Measurements from ENCODE around the gene LHX1. TPM values are rescaled to one million over a fixed set of nuclear protein-coding genes. Genes with fewer than 3 reads are reported as not detected.

LHX1 gene
- polyA plus RNA-seq, 3 donors: not detected

DNA sequence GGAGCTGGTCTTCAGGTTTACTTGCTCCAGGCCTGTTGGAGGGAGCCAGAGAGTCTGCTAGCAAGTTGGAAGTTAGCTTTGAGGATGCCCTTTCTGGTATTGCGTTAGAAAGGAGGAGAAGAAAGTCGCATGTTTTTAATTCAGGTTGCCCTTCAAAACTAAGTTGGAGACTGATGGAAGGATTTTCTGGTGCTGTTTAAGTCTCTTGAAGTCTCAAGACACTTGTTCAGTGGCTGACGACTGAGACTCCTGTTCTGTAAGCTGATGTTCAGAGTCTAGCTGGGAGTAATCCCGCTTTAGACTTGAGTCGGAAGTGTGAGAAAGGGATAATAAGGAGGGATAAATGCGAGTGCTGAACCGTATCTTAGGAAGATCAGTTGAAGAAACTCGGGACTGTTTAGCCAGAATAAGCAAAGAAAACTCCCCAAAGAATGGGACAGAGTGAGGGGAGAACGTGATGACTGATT is 12.2 kb downstream of the LHX1 start:
- Histone ChIP-seq H3K4me2 (replicated peaks; ENCODE audit: extremely low read depth, low read length, poor library complexity, severe bottlenecking) (peak overlapping the region; percentile 81), H4K20me1 (ENCODE audit: insufficient read depth, low read length) (peaks cover 44% of the 10 kb centered on the region), H3K9me3 (replicated peaks in 1 of 2; ENCODE audit: control insufficient read depth in 1 of 2, insufficient read depth in 1 of 2, low read length in 2 of 2) (peaks cover 0 to 18% of the 10 kb centered on the region in 2 donors), H3K9ac (ENCODE audit: insufficient read depth, low read length, poor library complexity, severe bottlenecking) (peak overlapping the region; percentile 92), H2AFZ (ENCODE audit: insufficient read depth, low read depth, low read length, poor library complexity, severe bottlenecking) (peak overlapping the region; percentile 94), H3K4me1 (ENCODE audit: control insufficient read depth in 1 of 2, insufficient read depth in 2 of 2, low read length in 2 of 2) (peaks cover 17 to 24% of the 10 kb centered on the region in 2 donors), H3K36me3 (replicated peaks in 1 of 2; ENCODE audit: control insufficient read depth in 1 of 2, insufficient read depth in 2 of 2, low read length in 2 of 2) (peaks cover 31 to 43% of the 10 kb centered on the region in 2 donors), H3K27ac (ENCODE audit: low read depth in 1 of 2, low read length in 2 of 2) (peak overlapping the region; percentile 80 to 91), H3K27me3 (ENCODE audit: control insufficient read depth in 2 of 2, insufficient read depth in 2 of 2, low read length in 2 of 2) (peaks cover 34 to 37% of the 10 kb centered on the region in 2 donors), H3K79me2 (ENCODE audit: insufficient read depth, low read length) (peaks cover 43% of the 10 kb centered on the region), H3K4me3 (replicated peaks in 1 of 3; ENCODE audit: low read depth in 2 of 3, low read length in 3 of 3) (peak overlapping the region; percentile 71 to 87 (median 83))
- Mint-ChIP-seq H3K4me1 (peaks cover 41% of the 10 kb centered on the region), H3K27ac (peak overlapping the region; percentile 78 to 98 (median 92)), H3K4me3 (peak overlapping the region; percentile 95 to 99), H3K9me3 (peaks cover 0 to 22% (median 1%) of the 10 kb centered on the region in 7 donors), H3K27me3 (ENCODE audit: low read depth in 3 of 3) (peaks cover 33 to 36% (median 33%) of the 10 kb centered on the region in 3 donors), H3K36me3 (peaks cover 41 to 45% of the 10 kb centered on the region in 2 donors)
- DNase-seq: no peak
- WGBS (ENCODE audit: insufficient coverage): 25% methylated on average over 7 of the region's 9 CpGs
- TF ChIP-seq, protein P1, sequence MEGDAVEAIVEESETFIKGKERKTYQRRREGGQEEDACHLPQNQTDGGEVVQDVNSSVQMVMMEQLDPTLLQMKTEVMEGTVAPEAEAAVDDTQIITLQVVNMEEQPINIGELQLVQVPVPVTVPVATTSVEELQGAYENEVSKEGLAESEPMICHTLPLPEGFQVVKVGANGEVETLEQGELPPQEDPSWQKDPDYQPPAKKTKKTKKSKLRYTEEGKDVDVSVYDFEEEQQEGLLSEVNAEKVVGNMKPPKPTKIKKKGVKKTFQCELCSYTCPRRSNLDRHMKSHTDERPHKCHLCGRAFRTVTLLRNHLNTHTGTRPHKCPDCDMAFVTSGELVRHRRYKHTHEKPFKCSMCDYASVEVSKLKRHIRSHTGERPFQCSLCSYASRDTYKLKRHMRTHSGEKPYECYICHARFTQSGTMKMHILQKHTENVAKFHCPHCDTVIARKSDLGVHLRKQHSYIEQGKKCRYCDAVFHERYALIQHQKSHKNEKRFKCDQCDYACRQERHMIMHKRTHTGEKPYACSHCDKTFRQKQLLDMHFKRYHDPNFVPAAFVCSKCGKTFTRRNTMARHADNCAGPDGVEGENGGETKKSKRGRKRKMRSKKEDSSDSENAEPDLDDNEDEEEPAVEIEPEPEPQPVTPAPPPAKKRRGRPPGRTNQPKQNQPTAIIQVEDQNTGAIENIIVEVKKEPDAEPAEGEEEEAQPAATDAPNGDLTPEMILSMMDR (IDR thresholded peaks at IDR 0.05): no peak
- intact Hi-C loops (cut with micrococcal nuclease): loop anchor here in 1 of 2 donors (10.0 kb wide), 1 partner anchor 345 kb away; the partner anchor contains the start of gene MRM1

DNA sequence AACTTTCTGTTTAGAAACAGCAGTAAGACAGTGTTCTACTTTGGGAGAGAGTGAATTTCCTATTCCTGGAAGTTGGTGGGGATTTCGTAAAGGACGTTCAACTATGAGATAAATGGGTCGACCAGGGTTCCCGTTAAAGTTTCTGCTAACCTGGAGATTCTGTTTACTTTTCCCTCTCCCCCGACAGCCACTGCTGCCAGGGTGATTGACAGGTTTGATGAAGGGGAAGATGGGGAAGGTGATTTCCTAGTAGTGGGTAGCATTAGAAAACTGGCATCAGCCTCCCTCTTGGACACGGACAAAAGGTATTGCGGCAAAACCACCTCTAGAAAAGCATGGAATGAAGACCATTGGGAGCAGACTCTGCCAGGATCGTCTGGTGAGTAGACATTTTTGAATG is 12.8 kb downstream of the LHX1 start:
- Histone ChIP-seq H3K27me3 (ENCODE audit: control insufficient read depth in 2 of 2, insufficient read depth in 2 of 2, low read length in 2 of 2) (peaks cover 30 to 31% of the 10 kb centered on the region in 2 donors), H3K36me3 (replicated peaks in 1 of 2; ENCODE audit: control insufficient read depth in 1 of 2, insufficient read depth in 2 of 2, low read length in 2 of 2) (peaks cover 36 to 48% of the 10 kb centered on the region in 2 donors), H3K4me3 (replicated peaks in 1 of 3; ENCODE audit: low read depth in 2 of 3, low read length in 3 of 3) (peak overlapping the region in 2 of 3 experiments; percentile 71 to 87), H3K27ac (ENCODE audit: low read depth in 1 of 2, low read length in 2 of 2) (peak overlapping the region in 1 of 2 donors; percentile 91), H2AFZ (ENCODE audit: insufficient read depth, low read depth, low read length, poor library complexity, severe bottlenecking) (no peak overlapping the region), H3K79me2 (ENCODE audit: insufficient read depth, low read length) (peaks cover 43% of the 10 kb centered on the region), H3K4me1 (ENCODE audit: control insufficient read depth in 1 of 2, insufficient read depth in 2 of 2, low read length in 2 of 2) (peaks cover 17 to 24% of the 10 kb centered on the region in 2 donors), H3K4me2 (replicated peaks; ENCODE audit: extremely low read depth, low read length, poor library complexity, severe bottlenecking) (peak overlapping the region; percentile 81), H3K9ac (ENCODE audit: insufficient read depth, low read length, poor library complexity, severe bottlenecking) (peak overlapping the region; percentile 92), H4K20me1 (ENCODE audit: insufficient read depth, low read length) (peaks cover 46% of the 10 kb centered on the region), H3K9me3 (replicated peaks in 1 of 2; ENCODE audit: control insufficient read depth in 1 of 2, insufficient read depth in 1 of 2, low read length in 2 of 2) (peaks cover 0 to 18% of the 10 kb centered on the region in 2 donors)
- peak overlapping the region; percentile 95 to 99 for H3K4me3 Mint-ChIP-seq
- 60% methylated on average over 2 of the region's 8 CpGs for WGBS (ENCODE audit: insufficient coverage)
- DNase-seq: no peak
- intact Hi-C loops (cut with micrococcal nuclease): loop anchor here in 1 of 2 donors (10.0 kb wide), 1 partner anchor 405 kb away; the partner anchor contains the start of gene GGNBP2
- peak overlapping the region in 2 of 7 donors; percentile 92 to 93 for H3K27ac Mint-ChIP-seq
- TF ChIP-seq, protein P1 (IDR thresholded peaks at IDR 0.05): no peak
- H3K36me3 Mint-ChIP-seq: peaks cover 46 to 51% of the 10 kb centered on the region in 2 donors
- peaks cover 28 to 31% (median 28%) of the 10 kb centered on the region in 3 donors for H3K27me3 Mint-ChIP-seq (ENCODE audit: low read depth in 3 of 3)
- peaks cover 0 to 22% (median 1%) of the 10 kb centered on the region in 7 donors for H3K9me3 Mint-ChIP-seq
- H3K4me1 Mint-ChIP-seq: peaks cover 41% of the 10 kb centered on the region
